Measurements from ENCODE around the gene GRHL3.

- TF ChIP-seq POLR2A (IDR thresholded peaks at IDR 0.05; ENCODE audit: low read depth, low read length) (no peak), POLR2AphosphoS5 (IDR thresholded peaks at IDR 0.05; ENCODE audit: low read depth, low read length) (no peak)
These were observed 34.2 kb downstream of the GRHL3 start for GRCh38 chr1:24353292-24353891.

All from GM12892 (cell line).